H1 (cell line): ENCODE results near the gene FARS2. TPM values are rescaled to one million over a fixed set of nuclear protein-coding genes. Genes with fewer than 3 reads are reported as not detected.

Experiments
- CTCF ChIA-PET: fragments of 300-600 bp; sonication (Branson Sonifier 250); formaldehyde crosslinking; loops from one replicate; lab custom pipeline; 2021; ENCODE audit not compliant: partially characterized antibody; lab: Charles Lee
- POLR2A ChIA-PET: fragments of 300-600 bp; sonication (Branson Sonifier 250); formaldehyde crosslinking; loops from one replicate; lab custom pipeline; 2021; ENCODE audit warnings: inconsistent platforms; ENCODE audit not compliant: partially characterized antibody; lab: Charles Lee
- DNase-seq, 2 experiments: peaks; one replicate each; pipeline versions ENCODE4 v3.0.0 to v3.0.0-alpha.2; 2010 to 2022; ENCODE audit warnings: low spot score in 2 of 2, low read depth in 1 of 2, mixed read lengths in 1 of 2
- FAIRE-seq: peaks from 2 replicates; lab custom pipeline; 2011; peaks lifted over from hg19 to GRCh38; lab: Jason Lieb, UNC
- H2AFZ ChIP-seq: 2 replicates; pipeline ENCODE4 v1.8.1; 2012; ENCODE audit warnings: low read length, inconsistent platforms
- H2AK5ac ChIP-seq: 2 replicates; pipeline ENCODE4 v1.6.1; 2013; ENCODE audit warnings: low read depth, low read length
- H2BK120ac ChIP-seq: replicated peaks from 2 replicates; pipeline ENCODE3; 2013; ENCODE audit warnings: low read depth, low read length, inconsistent platforms
- H2BK12ac ChIP-seq: 2 replicates; pipeline ENCODE4 v1.6.1; 2013; ENCODE audit warnings: low read depth, low read length
- H2BK15ac ChIP-seq: 2 replicates; pipeline ENCODE4 v1.6.1; 2013; ENCODE audit warnings: low read length
- H2BK20ac ChIP-seq: 2 replicates; pipeline ENCODE4 v1.6.1; 2013; ENCODE audit warnings: low read length
- H2BK5ac ChIP-seq: 2 replicates; pipeline ENCODE4 v1.6.1; 2013; ENCODE audit warnings: low read depth, low read length
- H3K14ac ChIP-seq: 2 replicates; pipeline ENCODE4 v1.6.1; 2013; ENCODE audit warnings: inconsistent platforms; ENCODE audit not compliant: insufficient read length
- H3K18ac ChIP-seq: 2 replicates; pipeline ENCODE4 v1.6.1; 2013; ENCODE audit warnings: low read length; ENCODE audit errors: extremely low read depth
- H3K23ac ChIP-seq: 2 replicates; pipeline ENCODE4 v1.6.1; 2013; ENCODE audit warnings: inconsistent platforms; ENCODE audit not compliant: insufficient read length
- H3K23me2 ChIP-seq: 2 replicates; pipeline ENCODE4 v1.6.1; 2013; ENCODE audit warnings: low read depth, low read length
- H3K27ac ChIP-seq: 2 replicates; pipeline ENCODE4 v1.6.1; 2011; ENCODE audit warnings: low read depth, low read length, inconsistent platforms
- H3K27me3 ChIP-seq, 4 experiments: replicated peaks in 1 of 4; 1 replicate in 1 of 4; 2 replicates in 3 of 4; pipeline versions ENCODE4 v1.6.1 to v1.8.1; 2011 to 2013; ENCODE audit warnings: low read length in 3 of 4, mild to moderate bottlenecking in 3 of 4, inconsistent platforms in 2 of 4, mixed read lengths in 2 of 4, moderate library complexity in 1 of 4; ENCODE audit not compliant: control insufficient read depth in 3 of 4, insufficient read depth in 3 of 4; ENCODE audit errors: extremely low read depth in 1 of 4
- H3K36me3 ChIP-seq, 4 experiments: 2 replicates each; pipeline versions ENCODE4 v1.6.1 to v1.8.1; 2011 to 2013; ENCODE audit warnings: mild to moderate bottlenecking in 4 of 4, low read length in 3 of 4, moderate library complexity in 2 of 4, control low read depth in 1 of 4, inconsistent platforms in 1 of 4; ENCODE audit not compliant: insufficient read depth in 4 of 4, control insufficient read depth in 2 of 4
- H3K4ac ChIP-seq: replicated peaks from 2 replicates; pipeline ENCODE3; 2013; ENCODE audit warnings: low read length, low read depth, mixed read lengths, inconsistent platforms; ENCODE audit not compliant: insufficient read length
- H3K4me1 ChIP-seq, 4 experiments: replicated peaks in 1 of 4; 1 replicate in 1 of 4; 2 replicates in 3 of 4; pipeline versions ENCODE4 v1.6.1 to v1.8.1; 2011 to 2013; ENCODE audit warnings: low read length in 3 of 4, inconsistent platforms in 2 of 4, mixed read lengths in 1 of 4; ENCODE audit not compliant: insufficient read depth in 4 of 4, control insufficient read depth in 3 of 4
- H3K4me2 ChIP-seq, 2 experiments: 2 replicates each; pipeline versions ENCODE4 v1.6.1 to v1.8.1; 2011 to 2013; ENCODE audit warnings: low read depth in 2 of 2, low read length in 2 of 2, control low read depth in 1 of 2, inconsistent platforms in 1 of 2, mild to moderate bottlenecking in 1 of 2; ENCODE audit not compliant: insufficient read depth in 1 of 2
- H3K4me3 ChIP-seq, 4 experiments: fragments of 200-600, 300-600 bp in 1 of 4; sonication (generic), shearing (Covaris generic), sonication (Bioruptor Twin) in 1 of 4; 2 replicates each; pipeline versions ENCODE4 v1.5.1 to v1.8.1; 2011 to 2016; ENCODE audit warnings: low read length in 4 of 4, low read depth in 3 of 4, control low read depth in 2 of 4, inconsistent platforms in 2 of 4, mild to moderate bottlenecking in 2 of 4, mixed read lengths in 1 of 4, moderate library complexity in 1 of 4; ENCODE audit not compliant: insufficient read depth in 2 of 4; ENCODE audit errors: extremely low read depth in 1 of 4
- H3K56ac ChIP-seq: replicated peaks from 2 replicates; pipeline ENCODE3; 2013; ENCODE audit warnings: low read depth, mild to moderate bottlenecking, mixed read lengths, low read length, inconsistent platforms; ENCODE audit not compliant: insufficient read length
- H3K79me1 ChIP-seq: 2 replicates; pipeline ENCODE4 v1.6.1; 2013; ENCODE audit warnings: low read depth, low read length, control low read depth
- H3K79me2 ChIP-seq, 2 experiments: 2 replicates each; pipeline versions ENCODE4 v1.6.1 to v1.8.1; 2012 to 2013; ENCODE audit warnings: low read length in 2 of 2, mild to moderate bottlenecking in 2 of 2, inconsistent platforms in 1 of 2; ENCODE audit not compliant: insufficient read depth in 2 of 2, control insufficient read depth in 1 of 2
- H3K9ac ChIP-seq, 4 experiments: replicated peaks in 1 of 4; 1 replicate in 1 of 4; 2 replicates in 3 of 4; pipeline versions ENCODE4 v1.6.1 to v1.8.1; 2011 to 2013; ENCODE audit warnings: low read depth in 3 of 4, low read length in 3 of 4, control low read depth in 2 of 4, mild to moderate bottlenecking in 2 of 4, moderate library complexity in 2 of 4, inconsistent platforms in 1 of 4; ENCODE audit errors: extremely low read depth in 1 of 4
- H3K9me3 ChIP-seq, 2 experiments: 2 replicates each; pipeline versions ENCODE4 v1.6.1 to v1.8.1; 2012 to 2013; ENCODE audit warnings: mild to moderate bottlenecking in 2 of 2, moderate library complexity in 2 of 2, control low read depth in 1 of 2, inconsistent platforms in 1 of 2, low read depth in 1 of 2, low read length in 1 of 2, mixed read lengths in 1 of 2; ENCODE audit not compliant: insufficient read depth in 2 of 2
- H4K20me1 ChIP-seq, 2 experiments: replicated peaks in 1 of 2; 2 replicates each; pipeline versions ENCODE3 to v1.8.1; 2011 to 2013; ENCODE audit warnings: inconsistent platforms in 2 of 2, low read length in 2 of 2, mild to moderate bottlenecking in 1 of 2; ENCODE audit not compliant: insufficient read depth in 2 of 2, control insufficient read depth in 1 of 2
- H4K5ac ChIP-seq: 2 replicates; pipeline ENCODE4 v1.6.1; 2013; ENCODE audit warnings: low read length, low read depth, mixed read lengths, inconsistent platforms; ENCODE audit not compliant: insufficient read length
- H4K8ac ChIP-seq: 2 replicates; pipeline ENCODE4 v1.8.0; 2013; ENCODE audit warnings: mild to moderate bottlenecking, moderate library complexity, low read length, inconsistent platforms; ENCODE audit not compliant: insufficient read depth; ENCODE audit errors: extremely low read depth
- H4K91ac ChIP-seq: replicated peaks from 2 replicates; pipeline ENCODE3; 2013; ENCODE audit warnings: low read length, mixed read lengths, inconsistent platforms; ENCODE audit not compliant: insufficient read length
- EZH2 ChIP-seq: fragments of 200-600 bp; sonication (generic); IDR thresholded peaks from 2 replicates; pipeline ENCODE4 v1.7.1; 2012; ENCODE audit warnings: low read depth, mild to moderate bottlenecking, moderate library complexity, low read length, inconsistent platforms; ENCODE audit not compliant: severe bottlenecking
- GTF2F1 ChIP-seq: IDR thresholded peaks from 2 replicates; pipeline ENCODE4 v1.6.1; 2012; ENCODE audit warnings: low read depth, low read length, improper control_type of control experiment, borderline replicate concordance
- JUND ChIP-seq: IDR thresholded peaks from 2 replicates; pipeline ENCODE4 v1.6.1; 2011; ENCODE audit warnings: mild to moderate bottlenecking, improper control_type of control experiment, low read length
- KDM1A ChIP-seq: fragments of 200-600, 300-600 bp; sonication (generic); IDR thresholded peaks from 2 replicates; pipeline ENCODE4 v1.7.1; 2016; ENCODE audit warnings: mild to moderate bottlenecking, low read length, borderline replicate concordance
- NANOG ChIP-seq: IDR thresholded peaks from 2 replicates; pipeline ENCODE4 v1.6.1; 2011; ENCODE audit warnings: low read length, low read depth, mild to moderate bottlenecking, inconsistent platforms; ENCODE audit not compliant: insufficient read depth, poor library complexity, severe bottlenecking
- RBBP5 ChIP-seq: IDR thresholded peaks from 2 replicates; pipeline ENCODE4 v1.7.1; 2012; ENCODE audit warnings: low read depth, mild to moderate bottlenecking, inconsistent platforms, low read length, moderate library complexity, borderline replicate concordance
- RNF2 ChIP-seq: fragments of 200-900, 300-1000 bp; sonication (generic); IDR thresholded peaks from 2 replicates; pipeline ENCODE4 v1.7.1; 2016; ENCODE audit warnings: borderline replicate concordance, low read depth, mild to moderate bottlenecking, antibody characterized with exemption, low read length; ENCODE audit not compliant: poor library complexity, severe bottlenecking; ENCODE audit errors: missing control alignments
- SIN3A ChIP-seq, 2 experiments: IDR thresholded peaks in 1 of 2; conservative IDR thresholded peaks in 1 of 2; 2 replicates each; pipeline ENCODE4 v1.6.1; 2011 to 2012; ENCODE audit warnings: low read length in 2 of 2, improper control_type of control experiment in 1 of 2, low read depth in 1 of 2, mild to moderate bottlenecking in 1 of 2
- SUZ12 ChIP-seq: fragments of 200-600 bp; sonication (generic); IDR thresholded peaks from 2 replicates; pipeline ENCODE4 v1.6.1; 2012; ENCODE audit warnings: mild to moderate bottlenecking, inconsistent platforms, low read length, moderate library complexity, mixed read lengths
- TAF1 ChIP-seq: IDR thresholded peaks from 2 replicates; pipeline ENCODE4 v1.6.1; 2011; ENCODE audit warnings: mild to moderate bottlenecking, low read depth, low read length
- TEAD4 ChIP-seq: IDR thresholded peaks from 2 replicates; pipeline ENCODE4 v1.6.1; 2012; ENCODE audit warnings: low read depth, low read length, inconsistent platforms, mixed read lengths
- ZNF274 ChIP-seq: IDR thresholded peaks from 2 replicates; pipeline ENCODE4 v1.7.0; 2012; ENCODE audit warnings: low read length, borderline replicate concordance; ENCODE audit errors: extremely low read depth
- WGBS, 2 experiments: shearing (Covaris generic) in 1 of 2; methylation state at CpG; one replicate each; pipeline versions ENCODE4 v1.1.6 to v1.1.7; 2013 to 2015; ENCODE audit warnings: low lambda C conversion rate in 2 of 2, mixed read lengths in 2 of 2, inconsistent platforms in 1 of 2, low coverage in 1 of 2, missing lambda C conversion rate in 1 of 2; ENCODE audit not compliant: insufficient replicate concordance in 2 of 2, insufficient coverage in 1 of 2, insufficient read length in 1 of 2; ENCODE audit errors: extremely low coverage in 1 of 2, missing lambda C conversion rate in 1 of 2; 5-methylcytosine and 5-hydroxymethylcytosine counted together
- polyA plus RNA-seq, 7 experiments: library from polyadenylated mRNA; depleted of rRNA in 3 of 7; stranded (reverse) in 5 of 7; unstranded in 2 of 7; fragments of >200 nt in 5 of 7; fragments of 200-250 nt in 2 of 7; gene quantifications; 1 replicate in 5 of 7; 2 replicates in 1 of 7; 4 replicates in 1 of 7; pipeline versions ENCODE4 v1.2.1 to v1.2.3, GENCODE V29; 2011 to 2013; ENCODE audit warnings: missing spikeins in 2 of 7, mixed read lengths in 2 of 7
- total RNA-seq: library from RNA; stranded (reverse); fragmentation: NEBNext Ultra II Directional; extraction: Animal tissue kit (Norgen Biotek cat#: 25700); gene quantifications from 2 replicates; pipeline ENCODE4 v1.2.1, GENCODE V29; 2021

FARS2 gene
- total and polyA plus RNA-seq, 2 of the 8 experiments (the other 6 are each of a cell fraction or from before 2014, with no cell fraction given) = 11.7 to 14.4 TPM

DNA sequence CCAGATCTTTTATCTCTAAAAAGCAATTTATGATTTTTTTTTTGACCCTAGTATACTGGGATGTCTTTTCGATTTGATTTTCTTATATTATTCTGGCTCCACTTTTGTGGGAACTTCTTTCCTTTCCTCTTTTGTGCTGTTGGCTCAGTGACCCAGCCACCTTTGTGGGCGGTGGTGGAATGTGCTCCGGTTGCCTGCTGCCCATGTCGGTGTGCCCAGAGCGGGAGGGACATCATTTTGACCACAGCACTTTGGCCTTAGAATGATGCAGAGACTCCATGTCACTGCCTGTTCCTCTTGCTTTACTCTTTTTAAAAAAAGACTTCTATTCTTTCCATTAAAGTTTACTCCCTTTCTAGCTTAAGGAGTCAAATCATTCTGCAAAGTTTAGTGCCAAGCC is 198.0 kb downstream of the FARS2 start:
- ChIA-PET CTCF (no interaction called here), POLR2A (no interaction called here)
- Histone ChIP-seq H3K23ac (no peak overlapping the region), H3K27ac (no peak overlapping the region), H2BK120ac (no peak overlapping the region), H3K4me2 (no peak overlapping the region), H3K23me2 (peaks cover 3% of the 10 kb centered on the region; the same call in 1 of the 2 replicates), H3K18ac (no peak overlapping the region), H3K4me3 (no peak overlapping the region), H2BK15ac (no peak overlapping the region), H3K79me1 (peaks cover 2% of the 10 kb centered on the region; the same call in 1 of the 2 replicates), H3K79me2 (no peaks in the 10 kb centered on the region; a peak in 1 of 4 replicates), H3K9me3 (no peaks in the 10 kb centered on the region), H4K20me1 (no peaks in the 10 kb centered on the region), H2BK12ac (no peak overlapping the region), H3K27me3 (no peaks in the 10 kb centered on the region), H2BK5ac (no peak overlapping the region), H3K9ac (no peak overlapping the region), H3K4me1 (peaks cover 4 to 12% (median 6%) of the 10 kb centered on the region in 4 experiments; a peak in 6 of 7 replicates), H2AK5ac (no peak overlapping the region), H2BK20ac (no peak overlapping the region), H3K14ac (no peak overlapping the region), H3K4ac (no peak overlapping the region), H2AFZ (no peak overlapping the region), H4K8ac (no peak overlapping the region), H4K91ac (no peak overlapping the region), H3K36me3 (no peaks in the 10 kb centered on the region), H4K5ac (no peak overlapping the region), H3K56ac (no peak overlapping the region)
- DNase-seq (no peak), FAIRE-seq (no peak)
- 89% methylated on average over 5 of the region's 5 CpGs; no CpG with 5 or more reads in 1 of the 2 experiments for WGBS, 2 experiments
- no peak for TF ChIP-seq KDM1A
- TF ChIP-seq SIN3A (conservative IDR thresholded peaks at IDR 0.05 in 1 of 2, IDR thresholded peaks at IDR 0.05 in 1 of 2; ENCODE audit: low read depth in 1 of 2, low read length in 2 of 2) = no peak
- TF ChIP-seq SUZ12 = no peak
- no peak for TF ChIP-seq JUND
- TF ChIP-seq TAF1 = no peak
- no peak for TF ChIP-seq NANOG
- no peak for TF ChIP-seq ZNF274
- TF ChIP-seq EZH2 = no peak
- no peak for TF ChIP-seq TEAD4
- TF ChIP-seq RBBP5 = no peak
- TF ChIP-seq GTF2F1 = no peak
- TF ChIP-seq RNF2 = no peak
